ENCODE data around the gene PRKN.

GRCh38 chr6:162651505-162651904 lies 76.1 kb downstream of the PRKN start:
- no peak for TF ChIP-seq CTCF (IDR thresholded peaks at IDR 0.05; ENCODE audit: low read depth, low read length)
- no peak for TF ChIP-seq EZH2phosphoT487 (IDR thresholded peaks at IDR 0.05; ENCODE audit: low read depth)

All from OCI-LY3 (cell line).